ENCODE results near the gene AGT.
"Not testable (repeated sequence)": the region's sequence is repeated elsewhere in the genome, so short reads cannot be mapped to it uniquely, and the experiment has no call there.

The AGT gene

DNA sequence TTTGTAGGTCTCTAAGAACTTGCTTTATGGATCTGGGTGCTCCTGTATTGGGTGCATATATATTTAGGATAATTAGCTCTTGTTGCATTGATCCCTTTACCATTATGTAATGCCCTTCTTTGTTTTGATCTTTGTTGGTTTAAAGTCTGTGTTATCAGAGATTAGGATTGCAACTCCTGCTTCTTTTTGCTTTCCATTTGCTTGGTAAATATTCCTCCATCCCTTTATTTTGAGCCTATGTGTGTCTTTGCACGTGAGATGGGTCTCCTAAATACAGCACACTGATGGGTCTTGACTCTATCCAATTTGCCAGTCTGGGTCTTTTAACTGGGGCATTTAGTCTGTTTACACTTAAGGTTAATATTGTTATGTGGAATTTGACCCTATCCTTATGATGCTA lies 57.2 kb downstream of the AGT start:
- H3K27ac ChIP-seq; DNase-seq (ENCODE audit: low read depth, low spot score): not testable (repeated sequence)

Data from epithelial cell of prostate (primary cell).